Lung (tissue), 12 donors: ENCODE measurements around the gene NHERF2. TPM values are rescaled to one million over a fixed set of nuclear protein-coding genes. Genes with fewer than 3 reads are reported as not detected.

Source experiments
- ATAC-seq: fragments of 200-7000 bp; cut with Tn5 transposase; one replicate; pipeline ENCODE4 v1.9.1; 2020; ENCODE audit warnings: moderate number of reproducible peaks; ENCODE audit not compliant: insufficient read depth, low FRiP score
- DNase-seq, 3 donors: peaks; one replicate each; pipeline ENCODE4 v3.0.0-alpha.2; 2013 to 2017
- H3K27ac ChIP-seq, 2 donors: one replicate each; pipeline ENCODE4 v1.5.1; 2013; ENCODE audit warnings: mild to moderate bottlenecking in 2 of 2, moderate library complexity in 2 of 2, control low read depth in 1 of 2, inconsistent platforms in 1 of 2, low read depth in 1 of 2, low read length in 1 of 2
- H3K27me3 ChIP-seq, 3 donors: one replicate each; pipeline ENCODE4 v1.5.1; 2013; ENCODE audit warnings: low read length in 2 of 3; ENCODE audit not compliant: control insufficient read depth in 3 of 3, insufficient read depth in 3 of 3
- H3K36me3 ChIP-seq, 4 donors: one replicate each; pipeline ENCODE4 v1.5.1; 2013; ENCODE audit warnings: low read length in 4 of 4, mild to moderate bottlenecking in 1 of 4, moderate library complexity in 1 of 4; ENCODE audit not compliant: control insufficient read depth in 4 of 4, insufficient read depth in 4 of 4
- H3K4me1 ChIP-seq, 5 donors: one replicate each; pipeline ENCODE4 v1.5.1; 2013; ENCODE audit warnings: low read length in 5 of 5, mild to moderate bottlenecking in 2 of 5, moderate library complexity in 1 of 5; ENCODE audit not compliant: control insufficient read depth in 5 of 5, insufficient read depth in 5 of 5
- H3K4me3 ChIP-seq: one replicate; pipeline ENCODE4 v1.5.1; 2013; ENCODE audit warnings: mild to moderate bottlenecking, control low read depth, moderate library complexity
- H3K9ac ChIP-seq, 2 donors: one replicate each; pipeline ENCODE4 v1.5.1; 2013; ENCODE audit warnings: low read length in 2 of 2, control low read depth in 1 of 2; ENCODE audit not compliant: insufficient read depth in 1 of 2
- H3K9me3 ChIP-seq, 4 donors: one replicate each; pipeline ENCODE4 v1.5.1; 2013; ENCODE audit warnings: low read length in 3 of 4, mild to moderate bottlenecking in 1 of 4, moderate library complexity in 1 of 4; ENCODE audit not compliant: control insufficient read depth in 4 of 4, insufficient read depth in 3 of 4
- WGBS, 2 donors: extraction: QIAGEN DNeasy Blood & Tissue Kit; methylation state at CpG; one replicate each; pipeline ENCODE4 v1.1.7; 2013; 5-methylcytosine and 5-hydroxymethylcytosine counted together
- polyA plus RNA-seq, 2 donors: library from polyadenylated mRNA; stranded (reverse); fragments of 200-250 nt; gene quantifications; one replicate each; pipeline ENCODE4 v1.2.1, GENCODE V29; 2013
- total RNA-seq, 2 donors: library from RNA; depleted of rRNA in 1 of 2; stranded (reverse); fragments of >200 nt in 1 of 2; gene quantifications; one replicate each; pipeline ENCODE4 v1.2.1, GENCODE V29; 2014 to 2021
- TF ChIP-seq, protein P1 (sequence below): IDR thresholded peaks from 2 replicates; pipeline ENCODE4 v1.5.1; 2012; ENCODE audit warnings: mild to moderate bottlenecking; ENCODE audit errors: control extremely low read depth, extremely low read depth
- donor health status: control.
- donor health status: control.
- donor health status: Bipolar disorder and iron deficiency.
- donor health status: healthy.
- donor health status: DM: yes; HTN: yes; CAD: no.

Gene NHERF2
- total and polyA plus RNA-seq, 4 donors = 142 to 468 (median 245) TPM

- WGBS, 2 donors = 81% methylated on average over 15 of the region's 15 CpGs
Measured at GRCh38 chr16:2037115-2037514, 10.4 kb downstream of the NHERF2 start.

DNA sequence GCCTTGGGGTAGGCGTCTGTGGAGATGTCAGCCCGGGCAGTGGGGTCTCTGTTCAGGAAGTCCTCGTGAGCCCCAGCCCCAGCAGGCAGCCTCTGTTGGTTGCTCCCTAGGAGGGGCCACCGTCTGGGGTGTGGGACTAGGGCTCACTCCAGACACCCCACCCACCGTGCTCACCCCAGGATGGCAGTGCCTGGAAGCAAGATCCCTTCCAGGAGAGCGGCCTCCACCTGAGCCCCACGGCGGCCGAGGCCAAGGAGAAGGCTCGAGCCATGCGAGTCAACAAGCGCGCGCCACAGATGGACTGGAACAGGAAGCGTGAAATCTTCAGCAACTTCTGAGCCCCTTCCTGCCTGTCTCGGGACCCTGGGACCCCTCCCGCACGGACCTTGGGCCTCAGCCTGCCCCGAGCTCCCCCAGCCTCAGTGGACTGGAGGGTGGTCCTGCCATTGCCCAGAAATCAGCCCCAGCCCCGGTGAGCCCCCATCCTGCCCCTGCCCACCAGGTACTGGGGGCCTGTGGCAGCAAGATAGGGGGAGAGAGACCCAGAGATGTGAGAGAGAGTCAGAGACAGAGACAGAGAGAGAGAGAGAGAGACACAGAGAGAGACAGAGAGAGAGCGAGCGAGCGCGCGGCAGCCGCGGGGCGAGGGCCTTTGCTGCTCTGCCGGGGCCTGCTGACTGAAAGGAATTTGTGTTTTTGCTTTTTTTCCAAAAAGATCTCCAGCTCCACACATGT lies 11.1 kb downstream of the NHERF2 start:
- Histone ChIP-seq H3K36me3 (peaks cover 0 to 23% (median 12%) of the 10 kb centered on the region in 4 donors), H3K4me3 (no peak overlapping the region), H3K27me3 (no peaks in the 10 kb centered on the region), H3K9ac (peak overlapping the region in 1 of 2 donors; percentile 68), H3K4me1 (peaks cover 3 to 93% (median 63%) of the 10 kb centered on the region in 5 donors), H3K27ac (peak overlapping the region; percentile 70 to 91), H3K9me3 (no peaks in the 10 kb centered on the region)
- 70 to 78% methylated on average over 29 of the region's 29 CpGs for WGBS, 2 donors
- TF ChIP-seq, protein P1, sequence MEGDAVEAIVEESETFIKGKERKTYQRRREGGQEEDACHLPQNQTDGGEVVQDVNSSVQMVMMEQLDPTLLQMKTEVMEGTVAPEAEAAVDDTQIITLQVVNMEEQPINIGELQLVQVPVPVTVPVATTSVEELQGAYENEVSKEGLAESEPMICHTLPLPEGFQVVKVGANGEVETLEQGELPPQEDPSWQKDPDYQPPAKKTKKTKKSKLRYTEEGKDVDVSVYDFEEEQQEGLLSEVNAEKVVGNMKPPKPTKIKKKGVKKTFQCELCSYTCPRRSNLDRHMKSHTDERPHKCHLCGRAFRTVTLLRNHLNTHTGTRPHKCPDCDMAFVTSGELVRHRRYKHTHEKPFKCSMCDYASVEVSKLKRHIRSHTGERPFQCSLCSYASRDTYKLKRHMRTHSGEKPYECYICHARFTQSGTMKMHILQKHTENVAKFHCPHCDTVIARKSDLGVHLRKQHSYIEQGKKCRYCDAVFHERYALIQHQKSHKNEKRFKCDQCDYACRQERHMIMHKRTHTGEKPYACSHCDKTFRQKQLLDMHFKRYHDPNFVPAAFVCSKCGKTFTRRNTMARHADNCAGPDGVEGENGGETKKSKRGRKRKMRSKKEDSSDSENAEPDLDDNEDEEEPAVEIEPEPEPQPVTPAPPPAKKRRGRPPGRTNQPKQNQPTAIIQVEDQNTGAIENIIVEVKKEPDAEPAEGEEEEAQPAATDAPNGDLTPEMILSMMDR = no peak
- DNase-seq (no peak), ATAC-seq (no peak)

More at GRCh38 chr16:2037115-2037514, 10.4 kb downstream of the NHERF2 start:
- Histone ChIP-seq H3K36me3 (peaks cover 0 to 23% (median 12%) of the 10 kb centered on the region in 4 donors), H3K4me3 (peak overlapping the region; percentile 0), H3K27ac (peak overlapping the region in 1 of 2 donors; percentile 91), H3K9ac (peak overlapping the region in 1 of 2 donors; percentile 17), H3K27me3 (no peaks in the 10 kb centered on the region), H3K4me1 (peaks cover 0 to 96% (median 65%) of the 10 kb centered on the region in 5 donors), H3K9me3 (no peaks in the 10 kb centered on the region)
- DNase-seq (no peak), ATAC-seq (no peak)
- TF ChIP-seq, protein P1 = no peak

GRCh38 chr16:2038382-2039231 lies 11.9 kb downstream of the NHERF2 start:
- peak overlapping the region; percentile 70 to 89 for H3K27ac ChIP-seq
- 62 to 66% methylated on average over 41 of the region's 41 CpGs for WGBS, 2 donors
- H3K36me3 ChIP-seq = peaks cover 0 to 20% (median 12%) of the 10 kb centered on the region in 4 donors
- H3K4me3 ChIP-seq = no peak overlapping the region
- H3K9me3 ChIP-seq = no peaks in the 10 kb centered on the region
- H3K27me3 ChIP-seq = no peaks in the 10 kb centered on the region
- peak; percentile 93 to 97 (median 96) for DNase-seq
- TF ChIP-seq, protein P1 = no peak
- no peak for ATAC-seq
- H3K4me1 ChIP-seq = peaks cover 3 to 93% (median 70%) of the 10 kb centered on the region in 5 donors
- no peak overlapping the region for H3K9ac ChIP-seq
